Measurements from ENCODE around the gene CCNL1. TPM values are rescaled to one million over a fixed set of nuclear protein-coding genes. Genes with fewer than 3 reads are reported as not detected.
"Not testable (repeated sequence)": the region's sequence is repeated elsewhere in the genome, so short reads cannot be mapped to it uniquely, and the experiment has no call there.

Gene CCNL1
- polyA plus RNA-seq, 1 donor (not counting 4 experiments of a cell fraction or from before 2014, with no cell fraction given) = 136 TPM

- FAIRE-seq = no peak
- TF ChIP-seq CTCF (optimal IDR thresholded peaks at IDR 0.05 in 1 of 3, IDR thresholded peaks at IDR 0.05 in 1 of 3, conservative IDR thresholded peaks at IDR 0.05 in 1 of 3; ENCODE audit: extremely low read depth in 1 of 3, insufficient read depth in 2 of 3, low read length in 3 of 3) (no peak), EZH2 (IDR thresholded peaks at IDR 0.05; ENCODE audit: low read length) (no peak)
- Histone ChIP-seq H3K4me2 (ENCODE audit: control insufficient read depth, extremely low read depth, insufficient read depth, low read depth, low read length) (no peak overlapping the region), H3K4me1 (ENCODE audit: control insufficient read depth, extremely low read depth, insufficient read depth, low read length) (peaks cover 6% of the 10 kb centered on the region), H3K27ac (ENCODE audit: control insufficient read depth, insufficient read depth, low read length) (no peak overlapping the region), H3K9ac (ENCODE audit: control insufficient read depth, extremely low read depth, insufficient read depth, low read length) (no peak overlapping the region), H4K20me1 (ENCODE audit: control insufficient read depth, extremely low read depth, insufficient read depth, low read length) (no peaks in the 10 kb centered on the region), H3K79me2 (ENCODE audit: control insufficient read depth, insufficient read depth, low read length) (peaks cover 18% of the 10 kb centered on the region), H3K4me3 (ENCODE audit: control insufficient read depth in 2 of 3, extremely low read depth in 1 of 3, insufficient read depth in 2 of 3, low read depth in 1 of 3, low read length in 3 of 3) (no peak overlapping the region), H2AFZ (ENCODE audit: control insufficient read depth, low read length) (no peak overlapping the region), H3K36me3 (ENCODE audit: control insufficient read depth in 2 of 2, extremely low read depth in 1 of 2, insufficient read depth in 2 of 2, low read length in 2 of 2) (no peaks in the 10 kb centered on the region), H3K9me1 (ENCODE audit: control insufficient read depth, extremely low read depth, insufficient read depth, low read length) (no peaks in the 10 kb centered on the region), H3K27me3 (ENCODE audit: control insufficient read depth, extremely low read depth, insufficient read depth, low read length) (no peaks in the 10 kb centered on the region), H3K9me3 (ENCODE audit: control insufficient read depth, low read depth, low read length) (no peaks in the 10 kb centered on the region)
- dilution Hi-C loops (cut with MboI; ENCODE audit: extremely low pct_ligation_motif_present, low sequenced_read_pairs) = no loop called here
- DNase-seq (ENCODE audit: low read depth, low spot score) = no peak
Measured at GRCh38 chr3:157179365-157179803, 19.4 kb upstream of the CCNL1 start.

GRCh38 chr3:157178503-157179364, 18.8 kb upstream of the CCNL1 start:
- H3K9ac ChIP-seq (ENCODE audit: control insufficient read depth, extremely low read depth, insufficient read depth, low read length); H3K27ac ChIP-seq (ENCODE audit: control insufficient read depth, insufficient read depth, low read length); H3K9me3 ChIP-seq (ENCODE audit: control insufficient read depth, low read depth, low read length); H4K20me1 ChIP-seq (ENCODE audit: control insufficient read depth, extremely low read depth, insufficient read depth, low read length); H3K4me3 ChIP-seq (ENCODE audit: control insufficient read depth in 2 of 3, extremely low read depth in 1 of 3, insufficient read depth in 2 of 3, low read depth in 1 of 3, low read length in 3 of 3); H3K36me3 ChIP-seq (ENCODE audit: control insufficient read depth in 2 of 2, extremely low read depth in 1 of 2, insufficient read depth in 2 of 2, low read length in 2 of 2); FAIRE-seq; H3K9me1 ChIP-seq (ENCODE audit: control insufficient read depth, extremely low read depth, insufficient read depth, low read length); H2AFZ ChIP-seq (ENCODE audit: control insufficient read depth, low read length); dilution Hi-C loops (cut with MboI; ENCODE audit: extremely low pct_ligation_motif_present, low sequenced_read_pairs); DNase-seq (ENCODE audit: low read depth, low spot score); H3K4me2 ChIP-seq (ENCODE audit: control insufficient read depth, extremely low read depth, insufficient read depth, low read depth, low read length); H3K27me3 ChIP-seq (ENCODE audit: control insufficient read depth, extremely low read depth, insufficient read depth, low read length): not testable (repeated sequence)
- H3K4me1 ChIP-seq (ENCODE audit: control insufficient read depth, extremely low read depth, insufficient read depth, low read length) = peaks cover 11% of the 10 kb centered on the region
- peaks cover 18% of the 10 kb centered on the region for H3K79me2 ChIP-seq (ENCODE audit: control insufficient read depth, insufficient read depth, low read length)

- dilution Hi-C loops (cut with MboI; ENCODE audit: extremely low pct_ligation_motif_present, low sequenced_read_pairs); FAIRE-seq; H2AFZ ChIP-seq (ENCODE audit: control insufficient read depth, low read length): not testable (repeated sequence)
Measured at GRCh38 chr3:157177801-157178453, 18.0 kb upstream of the CCNL1 start.

More at GRCh38 chr3:157177801-157178453, 18.0 kb upstream of the CCNL1 start:
- not testable (repeated sequence) for H3K9ac ChIP-seq (ENCODE audit: control insufficient read depth, extremely low read depth, insufficient read depth, low read length); H3K27me3 ChIP-seq (ENCODE audit: control insufficient read depth, extremely low read depth, insufficient read depth, low read length); DNase-seq (ENCODE audit: low read depth, low spot score); H3K4me2 ChIP-seq (ENCODE audit: control insufficient read depth, extremely low read depth, insufficient read depth, low read depth, low read length); H3K4me3 ChIP-seq (ENCODE audit: control insufficient read depth in 2 of 3, extremely low read depth in 1 of 3, insufficient read depth in 2 of 3, low read depth in 1 of 3, low read length in 3 of 3); H3K9me1 ChIP-seq (ENCODE audit: control insufficient read depth, extremely low read depth, insufficient read depth, low read length); H4K20me1 ChIP-seq (ENCODE audit: control insufficient read depth, extremely low read depth, insufficient read depth, low read length); H3K36me3 ChIP-seq (ENCODE audit: control insufficient read depth in 2 of 2, extremely low read depth in 1 of 2, insufficient read depth in 2 of 2, low read length in 2 of 2); H3K9me3 ChIP-seq (ENCODE audit: control insufficient read depth, low read depth, low read length); H3K27ac ChIP-seq (ENCODE audit: control insufficient read depth, insufficient read depth, low read length)
- peaks cover 11% of the 10 kb centered on the region for H3K4me1 ChIP-seq (ENCODE audit: control insufficient read depth, extremely low read depth, insufficient read depth, low read length)
- H3K79me2 ChIP-seq (ENCODE audit: control insufficient read depth, insufficient read depth, low read length) = peaks cover 18% of the 10 kb centered on the region
